GM18951 (cell line): Measurements from ENCODE around the gene SMAD2.

Experiments used
- POLR2A ChIP-seq: IDR thresholded peaks from 4 replicates; pipeline ENCODE4 v1.6.1; 2011; ENCODE audit warnings: mild to moderate bottlenecking; ENCODE audit not compliant: insufficient read length, insufficient read depth; ENCODE audit errors: extremely low read depth
- in situ Hi-C: fragments of 300-500 bp; cut with MboI; formaldehyde crosslinking; loops from one replicate; pipeline ENCODE4 v1.12.0; 2022; ENCODE audit warnings: low sequenced_read_pairs, mixed read lengths, inconsistent platforms; ENCODE audit not compliant: unreplicated experiment

The SMAD2 gene

GRCh38 chr18:47899107-47899840 is 31.2 kb downstream of the SMAD2 start:
- in situ Hi-C loops = no loop called here
- TF ChIP-seq POLR2A = no peak

GRCh38 chr18:47898696-47899095 is 31.8 kb downstream of the SMAD2 start:
- TF ChIP-seq POLR2A = no peak
- in situ Hi-C loops = no loop called here

GRCh38 chr18:47898055-47898454 is 32.4 kb downstream of the SMAD2 start:
- TF ChIP-seq POLR2A = no peak

GRCh38 chr18:47895565-47896250 is 34.8 kb downstream of the SMAD2 start:
- in situ Hi-C loops = no loop called here
- no peak for TF ChIP-seq POLR2A

More at GRCh38 chr18:47898055-47898454, 32.4 kb downstream of the SMAD2 start:
- in situ Hi-C loops = no loop called here

GRCh38 chr18:47893939-47894699 is 36.3 kb downstream of the SMAD2 start:
- no peak for TF ChIP-seq POLR2A

GRCh38 chr18:47893047-47893446 is 37.4 kb downstream of the SMAD2 start:
- no peak for TF ChIP-seq POLR2A
- in situ Hi-C loops = no loop called here

More at GRCh38 chr18:47893939-47894699, 36.3 kb downstream of the SMAD2 start:
- in situ Hi-C loops = no loop called here

GRCh38 chr18:47888156-47888555 is 42.3 kb downstream of the SMAD2 start:
- in situ Hi-C loops = no loop called here
- no peak for TF ChIP-seq POLR2A

- in situ Hi-C loops = no loop called here
- no peak for TF ChIP-seq POLR2A
Measured at GRCh38 chr18:47887227-47887626, 43.2 kb downstream of the SMAD2 start.

GRCh38 chr18:47883771-47884413 is 46.6 kb downstream of the SMAD2 start:
- no peak for TF ChIP-seq POLR2A
- in situ Hi-C loops = no loop called here

GRCh38 chr18:47882641-47883040 is 47.8 kb downstream of the SMAD2 start:
- in situ Hi-C loops = no loop called here
- no peak for TF ChIP-seq POLR2A

- in situ Hi-C loops = no loop called here
- TF ChIP-seq POLR2A = no peak
Measured at GRCh38 chr18:47881752-47882455, 48.6 kb downstream of the SMAD2 start.

- in situ Hi-C loops = no loop called here
- no peak for TF ChIP-seq POLR2A
Measured at GRCh38 chr18:47881042-47881441, 49.4 kb downstream of the SMAD2 start.
